HCT116 (cell line): ENCODE data around the gene PDZD4. TPM values are rescaled to one million over a fixed set of nuclear protein-coding genes. Genes with fewer than 3 reads are reported as not detected.

ENCODE experiments used
- ATAC-seq: fragments of 200-7000 bp; cut with Tn5 transposase; 2 replicates; pipeline ENCODE4 v1.9.1; 2020; ENCODE audit warnings: mild to moderate bottlenecking, moderate library complexity
- BruUV-seq: library from RNA; stranded (reverse); fragments of 400-500 nt; replicated peaks from 2 replicates; lab custom pipeline; 2021; lab: Mats Ljungman, UMichigan
- CTCF ChIA-PET: fragments of 300-600 bp; sonication (Branson Sonifier 250); formaldehyde crosslinking; loops from one replicate; lab custom pipeline; 2021; ENCODE audit warnings: antibody characterized with exemption; lab: Charles Lee
- POLR2A ChIA-PET: fragments of 300-600, 350-600 bp; sonication (Branson Sonifier 250); formaldehyde crosslinking; loops from one replicate; lab custom pipeline; 2021; ENCODE audit warnings: antibody characterized with exemption; lab: Charles Lee
- RAD21 ChIA-PET, 2 experiments: fragments of 300-600 bp; sonication (Branson Sonifier 250); formaldehyde crosslinking; loops; one replicate each; lab custom pipeline; 2023; ENCODE audit warnings: low total read pairs in 2 of 2; ENCODE audit not compliant: uncharacterized antibody in 2 of 2, unreplicated experiment in 2 of 2, low non-redundant PET in 1 of 2; lab: Charles Lee
- DNase-seq: peaks from one replicate; pipeline ENCODE4 v3.0.0-alpha.2; 2010; ENCODE audit warnings: low read depth, low spot score
- H2AFZ ChIP-seq: fragments of 200-600 bp; shearing (Covaris generic), sonication (generic); 2 replicates; pipeline ENCODE4 v1.6.1; 2017; ENCODE audit warnings: low read depth, mixed run types, mixed read lengths, antibody characterized with exemption, low read length; ENCODE audit not compliant: poor library complexity, severe bottlenecking
- H3K27ac ChIP-seq: 2 replicates; pipeline ENCODE4 v1.5.1; 2012; ENCODE audit warnings: low read depth, low read length
- H3K27me3 ChIP-seq: fragments of 200-600 bp; sonication (generic); 2 replicates; pipeline ENCODE4 v1.6.1; 2016; ENCODE audit warnings: mixed run types, low read length, mixed read lengths; ENCODE audit not compliant: insufficient read depth
- H3K36me3 ChIP-seq, 2 experiments: fragments of 200-500 bp in 1 of 2; fragments of 200-600 bp in 1 of 2; sonication (Bioruptor generic) in 1 of 2; sonication (generic) in 1 of 2; 2 replicates each; pipeline versions ENCODE4 v1.5.1 to v1.6.1; 2014 to 2016; ENCODE audit warnings: low read length in 2 of 2, inconsistent platforms in 1 of 2, mixed read lengths in 1 of 2, mixed run types in 1 of 2; ENCODE audit not compliant: insufficient read depth in 2 of 2, control insufficient read depth in 1 of 2
- H3K4me1 ChIP-seq, 2 experiments: fragments of 200-600 bp in 1 of 2; sonication (generic) in 1 of 2; 2 replicates each; pipeline versions ENCODE4 v1.5.1 to v1.6.1; 2012 to 2017; ENCODE audit warnings: low read length in 2 of 2, inconsistent platforms in 1 of 2, mild to moderate bottlenecking in 1 of 2, mixed read lengths in 1 of 2, mixed run types in 1 of 2, moderate library complexity in 1 of 2; ENCODE audit not compliant: insufficient read depth in 2 of 2, control insufficient read depth in 1 of 2
- H3K4me2 ChIP-seq: fragments of 200-600 bp; sonication (generic); 2 replicates; pipeline ENCODE4 v1.6.1; 2017; ENCODE audit warnings: mixed run types, low read length, mixed read lengths
- H3K4me3 ChIP-seq, 2 experiments: fragments of 200-600 bp in 1 of 2; sonication (generic) in 1 of 2; replicated peaks in 1 of 2; 2 replicates each; pipeline ENCODE4 v1.5.1; 2011 to 2016; ENCODE audit warnings: low read length in 2 of 2, control low read depth in 1 of 2, low read depth in 1 of 2, mild to moderate bottlenecking in 1 of 2, mixed read lengths in 1 of 2, mixed run types in 1 of 2
- H3K79me2 ChIP-seq: fragments of 200-600 bp; sonication (generic); 2 replicates; pipeline ENCODE4 v1.6.1; 2017; ENCODE audit warnings: mild to moderate bottlenecking, mixed run types, low read length, moderate library complexity, mixed read lengths; ENCODE audit not compliant: insufficient read depth
- H3K9ac ChIP-seq: fragments of 200-600 bp; sonication (generic); 2 replicates; pipeline ENCODE4 v1.6.1; 2016; ENCODE audit warnings: low read length, mixed read lengths
- H3K9me2 ChIP-seq: fragments of 200-600 bp; sonication (generic), shearing (Covaris generic); 2 replicates; pipeline ENCODE4 v1.6.1; 2017; ENCODE audit warnings: mixed run types, mild to moderate bottlenecking, moderate library complexity; ENCODE audit not compliant: insufficient read depth
- H3K9me3 ChIP-seq, 2 experiments: fragments of 200-500 bp in 1 of 2; fragments of 200-600 bp in 1 of 2; sonication (Bioruptor generic) in 1 of 2; sonication (generic) in 1 of 2; 2 replicates each; pipeline ENCODE4 v1.6.1; 2014 to 2017; ENCODE audit warnings: low read length in 2 of 2, mixed read lengths in 2 of 2, inconsistent platforms in 1 of 2, low read depth in 1 of 2, mild to moderate bottlenecking in 1 of 2, mixed run types in 1 of 2, moderate library complexity in 1 of 2; ENCODE audit not compliant: control insufficient read depth in 1 of 2, insufficient read depth in 1 of 2
- H4K20me1 ChIP-seq: fragments of 200-600 bp; sonication (generic), shearing (Covaris generic); 2 replicates; pipeline ENCODE4 v1.6.1; 2017; ENCODE audit warnings: mixed run types, mild to moderate bottlenecking, moderate library complexity; ENCODE audit not compliant: insufficient read depth
- CBX3 ChIP-seq: IDR thresholded peaks from 2 replicates; pipeline ENCODE4 v1.6.1; 2012; ENCODE audit warnings: low read depth
- EGR1 ChIP-seq: IDR thresholded peaks from 2 replicates; pipeline ENCODE4 v1.6.1; 2012; ENCODE audit warnings: low read depth
- ELF1 ChIP-seq: IDR thresholded peaks from 2 replicates; pipeline ENCODE4 v1.6.1; 2012; ENCODE audit warnings: low read depth, borderline replicate concordance
- EZH2 ChIP-seq: fragments of 200-600 bp; sonication (generic); IDR thresholded peaks from 2 replicates; pipeline ENCODE4 v1.6.1; 2017; ENCODE audit warnings: antibody characterized with exemption, mixed run types
- EZH2phosphoT487 ChIP-seq: fragments of 200-600 bp; IDR thresholded peaks from 2 replicates; pipeline ENCODE4 v1.6.1; 2018; ENCODE audit warnings: antibody characterized with exemption, borderline replicate concordance
- FOSL1 ChIP-seq: IDR thresholded peaks from 2 replicates; pipeline ENCODE4 v1.6.1; 2012; ENCODE audit warnings: low read depth
- POLR2A ChIP-seq: IDR thresholded peaks from 2 replicates; pipeline ENCODE4 v1.7.0; 2011; ENCODE audit warnings: borderline replicate concordance; ENCODE audit not compliant: insufficient read depth, insufficient read length; ENCODE audit errors: extremely low read depth
- POLR2AphosphoS5 ChIP-seq: IDR thresholded peaks from 2 replicates; pipeline ENCODE4 v1.6.1; 2011; ENCODE audit warnings: mild to moderate bottlenecking, low read depth, low read length, moderate library complexity
- SIN3A ChIP-seq: IDR thresholded peaks from 2 replicates; pipeline ENCODE4 v1.6.1; 2012; ENCODE audit warnings: low read depth
- SP1 ChIP-seq: IDR thresholded peaks from 2 replicates; pipeline ENCODE4 v1.6.1; 2012; ENCODE audit warnings: low read depth
- SRF ChIP-seq: IDR thresholded peaks from 2 replicates; pipeline ENCODE4 v1.6.1; 2012; ENCODE audit warnings: low read depth
- TCF7L2 ChIP-seq: IDR thresholded peaks from 2 replicates; pipeline ENCODE4 v1.7.0; 2011; ENCODE audit warnings: borderline replicate concordance, inconsistent platforms; ENCODE audit not compliant: insufficient read depth, insufficient read length; ENCODE audit errors: extremely low read depth
- ZFX ChIP-seq: fragments of 450-650 bp; IDR thresholded peaks from 2 replicates; pipeline ENCODE4 v1.6.1; 2017
- ZNF274 ChIP-seq: fragments of 200-500 bp; sonication (Bioruptor generic); IDR thresholded peaks from 2 replicates; pipeline ENCODE4 v1.6.1; 2014; ENCODE audit warnings: mild to moderate bottlenecking, low read depth, low read length, inconsistent platforms
- intact Hi-C: fragments of 100-400 bp; cut with micrococcal nuclease; formaldehyde crosslinking; loops from 2 replicates; pipeline ENCODE4 v1.10.0; 2022
- total RNA-seq: library from RNA; stranded (reverse); gene quantifications from one replicate; pipeline ENCODE4 v1.2.1, GENCODE V29; 2021; ENCODE audit not compliant: unreplicated experiment
- TF ChIP-seq, protein P1 (sequence below): IDR thresholded peaks from 2 replicates; pipeline ENCODE4 v1.6.1; 2012
- TF ChIP-seq, protein P2 (sequence below): IDR thresholded peaks from 2 replicates; pipeline ENCODE4 v1.6.1; 2012; ENCODE audit warnings: low read depth
- TF ChIP-seq, protein P3 (sequence below), 3 experiments: fragments of 200-600 bp in 1 of 3; sonication (generic) in 1 of 3; IDR thresholded peaks in 2 of 3; conservative IDR thresholded peaks in 1 of 3; 2 replicates each; pipeline ENCODE4 v1.5.1; 2012 to 2017; ENCODE audit warnings: low read depth in 2 of 3, low read length in 2 of 3, antibody characterized with exemption in 1 of 3, borderline replicate concordance in 1 of 3, control low read depth in 1 of 3, mild to moderate bottlenecking in 1 of 3, mixed read lengths in 1 of 3, mixed run types in 1 of 3, moderate library complexity in 1 of 3; ENCODE audit not compliant: insufficient read depth in 1 of 3

Gene PDZD4
- total RNA-seq, 1 experiment from 2014 or later, result 0.30 TPM

DNA sequence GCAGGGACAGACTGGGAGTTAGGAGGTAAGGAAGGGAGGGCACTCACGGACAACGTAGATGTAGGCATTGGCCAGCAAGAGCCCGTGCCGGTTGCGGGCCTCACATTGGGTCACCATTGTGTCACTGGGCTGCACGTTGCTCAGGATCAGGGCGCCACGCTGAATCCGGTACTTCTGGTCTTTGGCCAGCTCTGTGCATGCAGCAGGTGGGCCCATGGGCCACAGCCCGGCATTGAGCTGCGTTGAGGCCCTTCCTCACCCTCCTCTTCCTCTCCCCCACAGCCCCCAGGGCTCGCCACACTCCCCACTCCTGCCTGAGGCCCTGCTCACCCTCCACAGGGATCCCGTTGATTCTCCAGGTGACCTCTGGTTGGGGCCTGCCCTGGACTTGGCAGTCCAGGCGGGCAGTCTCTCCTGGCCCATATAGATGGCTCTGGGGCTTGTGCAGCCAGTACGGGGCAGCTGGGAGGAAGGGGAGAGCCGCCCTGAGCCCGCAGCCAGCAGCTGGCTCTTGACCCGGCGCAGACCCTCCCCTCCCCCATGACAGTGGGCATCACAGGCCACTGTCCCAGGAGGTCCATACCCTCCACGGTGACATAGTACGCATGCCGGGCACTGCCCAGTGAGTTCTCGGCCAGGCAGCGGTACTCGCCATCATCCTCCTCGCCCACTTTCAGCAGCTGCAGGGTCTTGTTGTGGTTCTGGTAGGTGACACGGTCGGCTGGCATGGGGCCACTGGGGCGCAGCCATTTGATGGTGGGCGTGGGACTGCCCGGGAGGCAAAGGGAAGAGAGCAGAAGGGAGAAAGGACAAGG lies 39.3 kb upstream of the PDZD4 start:
- ChIA-PET CTCF (no interaction called here), POLR2A (no interaction called here), RAD21 (no interaction called here)
- no peak overlapping the region for H2AFZ ChIP-seq
- BruUV-seq, result no TSS peak
- no peak for ATAC-seq
- H3K36me3 ChIP-seq, result no peaks in the 10 kb centered on the region
- no peak overlapping the region for H3K4me3 ChIP-seq
- no peaks in the 10 kb centered on the region for H3K27me3 ChIP-seq
- no peak overlapping the region for H3K9ac ChIP-seq
- H3K9me3 ChIP-seq, result no peaks in the 10 kb centered on the region
- no peaks in the 10 kb centered on the region for H4K20me1 ChIP-seq
- no peaks in the 10 kb centered on the region for H3K4me1 ChIP-seq
- no peak overlapping the region for H3K27ac ChIP-seq
- TF ChIP-seq ELF1 (no peak), TCF7L2 (no peak), SP1 (no peak), SRF (no peak), POLR2AphosphoS5 (no peak), POLR2A (no peak), EZH2 (no peak), ZFX (no peak), EZH2phosphoT487 (no peak), EGR1 (no peak), SIN3A (no peak), CBX3 (no peak), FOSL1 (no peak), ZNF274 (no peak)
- TF ChIP-seq, protein P1, sequence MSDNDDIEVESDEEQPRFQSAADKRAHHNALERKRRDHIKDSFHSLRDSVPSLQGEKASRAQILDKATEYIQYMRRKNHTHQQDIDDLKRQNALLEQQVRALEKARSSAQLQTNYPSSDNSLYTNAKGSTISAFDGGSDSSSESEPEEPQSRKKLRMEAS, result no peak
- TF ChIP-seq, protein P2, sequence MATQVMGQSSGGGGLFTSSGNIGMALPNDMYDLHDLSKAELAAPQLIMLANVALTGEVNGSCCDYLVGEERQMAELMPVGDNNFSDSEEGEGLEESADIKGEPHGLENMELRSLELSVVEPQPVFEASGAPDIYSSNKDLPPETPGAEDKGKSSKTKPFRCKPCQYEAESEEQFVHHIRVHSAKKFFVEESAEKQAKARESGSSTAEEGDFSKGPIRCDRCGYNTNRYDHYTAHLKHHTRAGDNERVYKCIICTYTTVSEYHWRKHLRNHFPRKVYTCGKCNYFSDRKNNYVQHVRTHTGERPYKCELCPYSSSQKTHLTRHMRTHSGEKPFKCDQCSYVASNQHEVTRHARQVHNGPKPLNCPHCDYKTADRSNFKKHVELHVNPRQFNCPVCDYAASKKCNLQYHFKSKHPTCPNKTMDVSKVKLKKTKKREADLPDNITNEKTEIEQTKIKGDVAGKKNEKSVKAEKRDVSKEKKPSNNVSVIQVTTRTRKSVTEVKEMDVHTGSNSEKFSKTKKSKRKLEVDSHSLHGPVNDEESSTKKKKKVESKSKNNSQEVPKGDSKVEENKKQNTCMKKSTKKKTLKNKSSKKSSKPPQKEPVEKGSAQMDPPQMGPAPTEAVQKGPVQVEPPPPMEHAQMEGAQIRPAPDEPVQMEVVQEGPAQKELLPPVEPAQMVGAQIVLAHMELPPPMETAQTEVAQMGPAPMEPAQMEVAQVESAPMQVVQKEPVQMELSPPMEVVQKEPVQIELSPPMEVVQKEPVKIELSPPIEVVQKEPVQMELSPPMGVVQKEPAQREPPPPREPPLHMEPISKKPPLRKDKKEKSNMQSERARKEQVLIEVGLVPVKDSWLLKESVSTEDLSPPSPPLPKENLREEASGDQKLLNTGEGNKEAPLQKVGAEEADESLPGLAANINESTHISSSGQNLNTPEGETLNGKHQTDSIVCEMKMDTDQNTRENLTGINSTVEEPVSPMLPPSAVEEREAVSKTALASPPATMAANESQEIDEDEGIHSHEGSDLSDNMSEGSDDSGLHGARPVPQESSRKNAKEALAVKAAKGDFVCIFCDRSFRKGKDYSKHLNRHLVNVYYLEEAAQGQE, result no peak
- TF ChIP-seq, protein P3, sequence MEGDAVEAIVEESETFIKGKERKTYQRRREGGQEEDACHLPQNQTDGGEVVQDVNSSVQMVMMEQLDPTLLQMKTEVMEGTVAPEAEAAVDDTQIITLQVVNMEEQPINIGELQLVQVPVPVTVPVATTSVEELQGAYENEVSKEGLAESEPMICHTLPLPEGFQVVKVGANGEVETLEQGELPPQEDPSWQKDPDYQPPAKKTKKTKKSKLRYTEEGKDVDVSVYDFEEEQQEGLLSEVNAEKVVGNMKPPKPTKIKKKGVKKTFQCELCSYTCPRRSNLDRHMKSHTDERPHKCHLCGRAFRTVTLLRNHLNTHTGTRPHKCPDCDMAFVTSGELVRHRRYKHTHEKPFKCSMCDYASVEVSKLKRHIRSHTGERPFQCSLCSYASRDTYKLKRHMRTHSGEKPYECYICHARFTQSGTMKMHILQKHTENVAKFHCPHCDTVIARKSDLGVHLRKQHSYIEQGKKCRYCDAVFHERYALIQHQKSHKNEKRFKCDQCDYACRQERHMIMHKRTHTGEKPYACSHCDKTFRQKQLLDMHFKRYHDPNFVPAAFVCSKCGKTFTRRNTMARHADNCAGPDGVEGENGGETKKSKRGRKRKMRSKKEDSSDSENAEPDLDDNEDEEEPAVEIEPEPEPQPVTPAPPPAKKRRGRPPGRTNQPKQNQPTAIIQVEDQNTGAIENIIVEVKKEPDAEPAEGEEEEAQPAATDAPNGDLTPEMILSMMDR (IDR thresholded peaks at IDR 0.05 in 2 of 3, conservative IDR thresholded peaks at IDR 0.05 in 1 of 3; ENCODE audit: borderline replicate concordance in 1 of 3, insufficient read depth in 1 of 3, low read depth in 2 of 3, low read length in 2 of 3), result no peak
- no peaks in the 10 kb centered on the region for H3K79me2 ChIP-seq
- no peak for DNase-seq
- intact Hi-C loops, result no loop called here
- H3K4me2 ChIP-seq, result no peak overlapping the region
- H3K9me2 ChIP-seq, result no peaks in the 10 kb centered on the region
